Activated naive CD4-positive, alpha-beta T cell treated with Interleukin-2 at 50 U/mL for 16 hours (primary cell): ENCODE results near the gene SLC1A1.
"Not testable (repeated sequence)": the region's sequence is repeated elsewhere in the genome, so short reads cannot be mapped to it uniquely, and the experiment has no call there.

ENCODE experiments used
- DNase-seq: peaks from one replicate; pipeline ENCODE4 v3.0.0-alpha.2; 2020

The SLC1A1 gene

GRCh38 chr9:4507306-4508130 lies 17.2 kb downstream of the SLC1A1 start:
- DNase-seq = no peak

GRCh38 chr9:4508246-4508906 lies 18.1 kb downstream of the SLC1A1 start:
- no peak for DNase-seq

- DNase-seq = no peak
Measured at GRCh38 chr9:4508907-4509589, 18.8 kb downstream of the SLC1A1 start.

GRCh38 chr9:4509590-4509984 lies 19.3 kb downstream of the SLC1A1 start:
- DNase-seq = no peak

DNA sequence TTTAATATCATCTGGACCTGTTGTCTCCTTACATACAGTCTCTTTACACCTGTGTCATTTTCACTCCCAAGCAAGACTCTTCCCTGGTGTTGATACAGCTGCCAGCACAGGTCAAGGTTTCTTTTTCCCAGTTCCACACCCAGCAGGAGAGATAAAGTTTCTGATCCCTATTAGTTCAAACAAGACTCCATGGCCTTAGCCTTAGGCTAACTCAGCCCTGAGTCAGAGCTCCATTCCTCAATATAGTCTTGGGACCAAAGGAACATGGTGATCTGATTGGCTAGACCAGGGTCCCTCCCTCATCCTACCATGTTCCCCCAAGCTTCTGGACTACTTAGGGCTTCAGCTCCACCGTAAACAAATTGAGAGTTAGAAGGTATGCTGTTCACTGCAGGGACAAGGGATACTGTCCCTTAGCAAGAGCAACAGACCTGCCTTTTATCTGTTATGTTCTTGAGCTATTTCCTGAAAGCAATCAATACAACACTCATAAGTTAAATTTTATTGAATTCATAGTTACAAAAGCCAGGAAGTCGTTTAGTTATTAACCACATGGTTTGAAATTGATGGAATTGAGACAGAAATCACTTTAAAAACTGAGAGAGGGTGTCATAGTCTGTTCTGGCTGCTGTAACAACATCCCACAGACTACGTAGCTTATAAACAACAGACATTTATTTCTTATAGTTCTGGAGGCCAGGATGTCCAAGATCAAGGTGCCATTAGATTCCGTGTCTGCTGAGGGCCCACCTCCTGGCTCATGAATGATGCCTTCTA lies 20.5 kb downstream of the SLC1A1 start:
- no peak for DNase-seq

GRCh38 chr9:4514252-4515128 lies 24.2 kb downstream of the SLC1A1 start:
- DNase-seq = no peak

DNA sequence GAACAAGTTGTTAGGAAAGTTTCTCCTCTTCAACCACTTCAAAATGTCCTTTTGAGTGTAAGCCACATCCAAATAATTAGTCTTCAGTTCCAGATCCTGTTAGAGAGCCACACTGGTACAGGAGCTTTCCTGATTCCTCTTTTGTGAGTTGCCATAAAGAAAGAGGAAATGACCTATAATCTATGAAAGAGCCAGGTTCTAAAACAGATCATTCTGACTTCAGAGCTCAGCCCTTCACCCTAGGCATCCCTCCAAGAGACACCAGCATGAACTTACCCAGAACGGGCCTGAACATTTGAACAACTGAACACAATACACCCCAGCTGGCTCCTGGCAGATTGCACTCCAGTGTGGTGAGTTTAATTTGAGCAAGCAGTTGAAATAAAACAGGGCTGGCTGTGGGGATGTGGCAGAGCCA lies 25.7 kb downstream of the SLC1A1 start:
- no peak for DNase-seq

GRCh38 chr9:4517274-4517673 lies 27.0 kb downstream of the SLC1A1 start:
- DNase-seq = no peak

GRCh38 chr9:4519604-4520003 lies 29.3 kb downstream of the SLC1A1 start:
- no peak for DNase-seq

DNA sequence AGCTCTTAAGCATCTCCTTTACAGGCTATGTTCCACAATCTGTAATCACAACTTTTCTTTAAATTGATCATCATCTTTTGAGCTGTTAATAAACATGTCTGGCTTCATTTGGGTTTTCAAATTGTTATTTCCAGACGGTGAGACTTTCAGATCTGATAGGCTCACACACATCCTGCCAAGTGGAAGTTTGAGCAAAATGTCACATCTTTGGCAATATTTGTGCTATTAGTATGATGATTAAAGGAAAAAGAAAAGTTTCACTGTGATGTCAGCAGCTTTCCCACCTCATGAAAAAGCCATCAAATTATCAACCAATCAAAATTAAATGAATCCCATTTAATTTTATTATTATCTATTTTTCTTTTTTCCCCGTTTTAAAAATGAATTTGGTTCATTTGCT lies 29.8 kb downstream of the SLC1A1 start:
- no peak for DNase-seq

GRCh38 chr9:4530375-4530774 lies 40.1 kb downstream of the SLC1A1 start:
- no peak for DNase-seq

DNA sequence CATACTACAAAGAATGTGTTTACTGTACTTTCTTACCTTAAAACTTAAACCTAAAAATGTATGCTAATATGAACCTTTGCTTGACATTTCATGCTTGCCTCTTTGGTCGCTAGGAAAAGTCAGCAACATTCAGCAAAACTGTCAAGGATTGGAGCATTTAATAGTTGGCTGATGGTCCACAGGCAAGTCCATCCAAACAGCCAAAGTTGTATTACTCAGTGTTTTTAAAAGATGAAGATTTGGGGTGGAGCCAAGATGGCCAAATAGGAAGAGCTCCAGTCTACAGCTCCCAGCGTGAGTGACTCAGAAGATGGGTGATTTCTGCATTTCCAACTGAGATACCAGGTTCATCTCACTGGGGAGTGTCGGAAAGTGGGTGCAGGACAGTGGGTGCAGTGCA lies 40.6 kb downstream of the SLC1A1 start:
- DNase-seq = not testable (repeated sequence)

DNA sequence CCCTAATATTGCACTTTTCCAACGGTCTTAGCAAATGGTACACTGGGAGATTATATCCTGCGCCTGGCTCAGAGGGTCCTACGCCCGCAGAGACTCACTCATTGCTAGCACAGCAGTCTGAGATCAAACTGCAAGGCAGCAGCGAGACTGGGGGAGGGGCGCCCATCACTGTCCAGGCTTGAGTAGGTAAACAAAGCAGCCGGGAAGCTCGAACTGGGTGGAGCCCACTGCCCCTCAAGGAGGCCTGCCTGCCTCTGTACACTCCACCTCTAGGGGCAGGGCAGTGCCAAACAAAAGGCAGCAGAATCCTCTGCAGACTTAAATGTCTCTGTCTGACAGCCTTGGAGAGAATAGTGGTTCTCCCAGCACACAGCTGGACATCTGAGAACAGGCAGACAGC lies 41.1 kb downstream of the SLC1A1 start:
- DNase-seq = not testable (repeated sequence)

GRCh38 chr9:4533881-4534280 lies 43.6 kb downstream of the SLC1A1 start:
- DNase-seq = not testable (repeated sequence)

DNA sequence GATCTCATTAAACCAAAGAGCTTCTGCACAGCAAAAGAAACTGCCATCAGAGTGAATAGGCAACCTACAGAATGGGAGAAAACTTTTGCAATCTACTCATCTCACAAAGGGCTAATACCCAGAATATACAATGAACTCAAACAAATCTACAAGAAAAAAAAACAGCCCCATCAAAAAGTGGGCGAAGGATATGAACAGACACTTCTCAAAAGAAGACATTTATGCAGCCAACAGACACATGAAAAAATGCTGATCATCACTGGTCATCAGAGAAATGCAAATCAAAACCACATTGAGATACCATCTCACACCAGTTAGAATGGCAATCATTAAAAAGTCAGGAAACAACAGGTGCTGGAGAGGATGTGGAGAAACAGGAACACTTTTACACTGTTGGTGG lies 45.9 kb downstream of the SLC1A1 start:
- not testable (repeated sequence) for DNase-seq

DNA sequence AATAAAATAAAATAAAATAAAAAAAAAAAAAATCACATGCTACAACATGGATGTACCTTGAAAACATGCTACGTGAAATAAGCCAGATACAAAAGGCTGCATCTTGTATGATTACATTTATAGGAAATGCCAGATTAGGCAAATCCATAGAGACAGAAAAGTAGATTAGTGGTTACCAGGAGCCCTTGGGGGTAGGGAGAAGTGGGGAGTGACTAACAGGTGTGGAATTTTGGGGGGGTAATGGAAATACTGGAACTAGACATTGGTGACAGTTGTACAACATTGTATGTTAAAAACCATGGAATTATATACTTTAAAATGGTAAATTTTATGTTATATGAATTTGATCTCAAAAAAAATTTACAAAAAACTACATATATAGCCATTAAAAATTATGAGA lies 47.3 kb downstream of the SLC1A1 start:
- DNase-seq = no peak

DNA sequence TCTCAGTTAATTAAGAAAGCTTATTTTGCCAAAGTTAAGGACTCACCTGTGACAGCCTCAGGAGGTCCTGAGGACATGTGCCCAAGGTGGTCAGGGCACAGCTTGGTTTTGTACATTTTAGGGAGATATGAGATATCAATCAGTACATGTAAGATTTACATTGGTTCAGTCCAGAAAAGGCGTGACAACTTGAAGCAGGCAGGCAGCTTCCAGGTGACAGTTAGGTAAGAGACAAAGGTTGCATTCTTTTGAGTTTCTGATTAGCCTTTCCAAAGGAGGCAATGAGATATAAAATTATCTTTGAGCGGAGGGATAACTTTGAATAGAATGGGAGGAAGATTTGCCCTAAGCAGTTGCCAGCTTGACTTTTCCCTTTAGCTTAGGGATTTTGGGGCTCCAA lies 47.8 kb downstream of the SLC1A1 start:
- no peak for DNase-seq

- no peak for DNase-seq
Measured at GRCh38 chr9:4538621-4539020, 48.4 kb downstream of the SLC1A1 start.

DNA sequence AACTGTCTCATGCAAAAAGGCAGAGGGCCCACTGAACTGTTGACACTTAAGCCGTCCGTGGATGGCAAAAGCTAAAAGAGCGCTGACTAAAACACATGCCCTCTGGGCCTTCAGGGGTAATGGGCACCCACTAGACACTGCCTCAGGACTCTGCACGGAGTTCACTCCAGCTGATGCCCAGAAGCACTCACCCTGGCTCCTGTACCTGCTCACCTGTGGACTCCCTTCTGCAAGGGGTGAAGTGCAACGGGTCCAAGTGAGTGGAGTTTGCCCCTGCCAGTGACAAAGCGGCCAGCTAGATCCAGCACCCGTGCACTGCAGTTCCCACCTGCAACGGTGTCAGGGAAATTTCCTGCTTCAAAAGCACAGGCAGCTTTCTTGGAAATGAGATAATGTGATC lies 50.2 kb downstream of the SLC1A1 start:
- DNase-seq = no peak

DNA sequence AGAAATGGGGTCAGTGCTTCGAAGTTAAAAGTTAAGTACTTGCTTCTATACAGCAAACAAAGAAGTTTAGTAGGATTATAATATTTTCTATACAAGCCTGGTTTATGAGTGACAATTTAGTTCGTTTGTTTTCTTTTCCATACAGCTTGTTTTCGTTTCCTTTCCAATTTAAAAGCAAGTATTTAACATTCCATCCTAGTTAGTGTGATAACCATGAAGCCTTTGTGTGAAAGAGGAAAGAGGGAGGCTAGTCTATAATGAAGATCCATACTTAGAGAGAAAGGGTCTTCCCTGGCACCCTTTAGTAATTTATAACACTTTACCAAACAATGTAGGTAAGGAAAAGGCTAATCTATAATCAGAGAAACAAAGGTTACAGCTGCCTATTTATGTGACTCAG lies 51.0 kb downstream of the SLC1A1 start:
- no peak for DNase-seq

- no peak for DNase-seq
Measured at GRCh38 chr9:4541856-4542255, 51.6 kb downstream of the SLC1A1 start.

GRCh38 chr9:4544714-4545113 lies 54.4 kb downstream of the SLC1A1 start:
- DNase-seq = not testable (repeated sequence)
